Heart left ventricle (tissue), 13 donors: Measurements from ENCODE around the gene MSI2.

Source experiments
- POLR2A ChIP-seq, 2 donors: fragments of 450-650 bp; IDR thresholded peaks; one replicate each; pipeline ENCODE4 v1.6.1; 2017; ENCODE audit warnings: antibody characterized with exemption in 2 of 2, mild to moderate bottlenecking in 2 of 2, moderate library complexity in 2 of 2
- TF ChIP-seq, protein P1 (sequence below), 12 donors: fragments of 200-600 bp; sonication (generic) in 4 of 12; IDR thresholded peaks; one replicate each; pipeline versions ENCODE4 v1.5.0 to v1.8.0; 2018 to 2022; ENCODE audit warnings: antibody characterized with exemption in 12 of 12, mild to moderate bottlenecking in 5 of 12
- donor health status: ischemic (EF 13 %, LVEDD 7.1; RV severe dilation, severe dysfunction).
- donor health status: DM: no; HTN: yes; CAD: no.
- donor health status: DM: no; HTN: no; CAD: no.
- donor health status: ischemic (EF 25% LVEDD 6.9; RV normal size, moderate dysfunction).
- donor health status: ischemic (EF 25% LVEDD 5.7; RV mildly dilated, moderate dysfunction).
- donor health status: ischemic (EF 35%, LVEDD 5.7; RV mildly dilated, moderate dysfunction).
- donor health status: nonischemic (EF 11% LVEDD 7.7; RV severe dilation, severe dysfunction).
- donor health status: DM: yes; HTN: yes; CAD: no.
- donor health status: PGD.
- donor health status: ischemic (EF 29% LVEDD 5.4; RV normal size, mild dysfunction).
- donor health status: nonischemic (EF 23%, LVEDD 6.1; RV moderate dilation, normal function).

DNA sequence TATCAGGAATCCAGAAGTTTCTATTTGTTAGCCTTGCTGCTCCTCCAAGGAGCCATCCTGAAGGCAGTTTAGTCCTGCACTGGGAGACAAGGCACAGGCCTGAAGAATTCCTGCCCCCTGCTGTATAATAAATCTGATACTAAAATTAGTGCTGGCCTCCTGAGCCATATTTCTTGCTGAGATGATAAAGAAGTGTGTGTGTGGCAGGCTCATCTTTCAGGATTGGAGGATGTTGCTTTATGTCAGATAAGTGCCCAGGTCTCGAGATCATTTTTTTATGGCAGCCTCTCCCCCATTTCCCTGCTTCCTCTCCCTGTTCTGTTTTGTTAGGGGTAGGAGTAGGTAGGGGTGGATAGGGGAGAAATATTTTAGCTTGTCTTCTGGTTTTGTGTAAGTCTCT lies 26.0 kb downstream of the MSI2 start:
- TF ChIP-seq, protein P1, sequence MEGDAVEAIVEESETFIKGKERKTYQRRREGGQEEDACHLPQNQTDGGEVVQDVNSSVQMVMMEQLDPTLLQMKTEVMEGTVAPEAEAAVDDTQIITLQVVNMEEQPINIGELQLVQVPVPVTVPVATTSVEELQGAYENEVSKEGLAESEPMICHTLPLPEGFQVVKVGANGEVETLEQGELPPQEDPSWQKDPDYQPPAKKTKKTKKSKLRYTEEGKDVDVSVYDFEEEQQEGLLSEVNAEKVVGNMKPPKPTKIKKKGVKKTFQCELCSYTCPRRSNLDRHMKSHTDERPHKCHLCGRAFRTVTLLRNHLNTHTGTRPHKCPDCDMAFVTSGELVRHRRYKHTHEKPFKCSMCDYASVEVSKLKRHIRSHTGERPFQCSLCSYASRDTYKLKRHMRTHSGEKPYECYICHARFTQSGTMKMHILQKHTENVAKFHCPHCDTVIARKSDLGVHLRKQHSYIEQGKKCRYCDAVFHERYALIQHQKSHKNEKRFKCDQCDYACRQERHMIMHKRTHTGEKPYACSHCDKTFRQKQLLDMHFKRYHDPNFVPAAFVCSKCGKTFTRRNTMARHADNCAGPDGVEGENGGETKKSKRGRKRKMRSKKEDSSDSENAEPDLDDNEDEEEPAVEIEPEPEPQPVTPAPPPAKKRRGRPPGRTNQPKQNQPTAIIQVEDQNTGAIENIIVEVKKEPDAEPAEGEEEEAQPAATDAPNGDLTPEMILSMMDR (IDR thresholded peaks at IDR 0.05), result peak in 3 of 12 donors; percentile 7 to 34 (median 9)
- TF ChIP-seq POLR2A (IDR thresholded peaks at IDR 0.05), result no peak
